WTC11 (cell line): ENCODE data around the gene FSTL4. TPM values are rescaled to one million over a fixed set of nuclear protein-coding genes. Genes with fewer than 3 reads are reported as not detected.

Experiments
- ATAC-seq: fragments of 200-7000 bp; cut with Tn5 transposase; 2 replicates; pipeline ENCODE4 v1.10.0; 2021; ENCODE audit warnings: mild to moderate bottlenecking, moderate library complexity
- CTCF ChIA-PET: fragments of 300-600 bp; sonication (Branson Sonifier 250); formaldehyde crosslinking; loops from one replicate; lab custom pipeline; 2021; ENCODE audit warnings: antibody characterized with exemption; lab: Charles Lee
- POLR2A ChIA-PET: fragments of 350-600 bp; sonication (Branson Sonifier 250); formaldehyde crosslinking; loops from one replicate; lab custom pipeline; 2021; ENCODE audit warnings: antibody characterized with exemption; lab: Charles Lee
- DNase-seq: peaks from one replicate; pipeline ENCODE4 v3.0.0; 2021; ENCODE audit warnings: low spot score
- H3K27ac Mint-ChIP-seq: 2 replicates; pipeline ENCODE4 v1.8.0; 2021; ENCODE audit warnings: mixed read lengths
- H3K27me3 Mint-ChIP-seq: 2 replicates; pipeline ENCODE4 v1.8.0; 2021; ENCODE audit warnings: low read depth, mild to moderate bottlenecking, moderate library complexity, mixed read lengths
- H3K36me3 Mint-ChIP-seq: 2 replicates; pipeline ENCODE4 v1.8.0; 2021; ENCODE audit warnings: mixed read lengths
- H3K4me1 Mint-ChIP-seq: 2 replicates; pipeline ENCODE4 v1.8.0; 2022; ENCODE audit warnings: mixed read lengths
- H3K4me3 Mint-ChIP-seq: 2 replicates; pipeline ENCODE4 v1.8.0; 2021; ENCODE audit warnings: mild to moderate bottlenecking, moderate library complexity, mixed read lengths
- H3K9me3 Mint-ChIP-seq: 2 replicates; pipeline ENCODE4 v1.8.0; 2021; ENCODE audit warnings: mixed read lengths
- CBFB ChIP-seq: sonication (generic); formaldehyde crosslinking; IDR thresholded peaks from 2 replicates; pipeline ENCODE4 v1.8.1; 2022; ENCODE audit warnings: mild to moderate bottlenecking, low read depth, missing genetic modification reagents
- ELF4 ChIP-seq: sonication (generic); formaldehyde crosslinking; IDR thresholded peaks from 2 replicates; pipeline ENCODE4 v1.8.1; 2022; ENCODE audit warnings: low read depth, mild to moderate bottlenecking, moderate library complexity, missing genetic modification reagents
- FOXK1 ChIP-seq: sonication (generic); formaldehyde crosslinking; IDR thresholded peaks from 2 replicates; pipeline ENCODE4 v1.8.0; 2022; ENCODE audit warnings: mild to moderate bottlenecking, moderate library complexity, missing genetic modification reagents
- GABPB1 ChIP-seq: sonication (generic); formaldehyde crosslinking; IDR thresholded peaks from 2 replicates; pipeline ENCODE4 v1.8.1; 2023; ENCODE audit warnings: mild to moderate bottlenecking, missing genetic modification reagents
- NFATC4 ChIP-seq: fragments of 250-450 bp; sonication (Bioruptor Pico); IDR thresholded peaks from 2 replicates; pipeline ENCODE4 v1.9.0; 2021; ENCODE audit warnings: mild to moderate bottlenecking
- PRRX2 ChIP-seq: fragments of 250-450 bp; sonication (Bioruptor Pico); IDR thresholded peaks from 2 replicates; pipeline ENCODE4 v1.8.0; 2021; ENCODE audit warnings: mild to moderate bottlenecking
- RELA ChIP-seq: sonication (generic); formaldehyde crosslinking; IDR thresholded peaks from 2 replicates; pipeline ENCODE4 v1.8.1; 2022; ENCODE audit warnings: missing genetic modification reagents, mild to moderate bottlenecking, borderline replicate concordance
- SOX15 ChIP-seq: fragments of 250-450 bp; sonication (Bioruptor Pico); IDR thresholded peaks from 2 replicates; pipeline ENCODE4 v1.9.0; 2021; ENCODE audit warnings: mild to moderate bottlenecking
- TEAD1 ChIP-seq: sonication (generic); formaldehyde crosslinking; IDR thresholded peaks from 2 replicates; pipeline ENCODE4 v1.8.0; 2022; ENCODE audit warnings: mild to moderate bottlenecking, missing genetic modification reagents
- TEAD4 ChIP-seq: sonication (generic); formaldehyde crosslinking; IDR thresholded peaks from 2 replicates; pipeline ENCODE4 v1.8.0; 2022; ENCODE audit warnings: mild to moderate bottlenecking, missing genetic modification reagents
- ZNF138 ChIP-seq: sonication (generic); formaldehyde crosslinking; conservative IDR thresholded peaks from 2 replicates; pipeline ENCODE4 v1.8.1; 2022; ENCODE audit warnings: mild to moderate bottlenecking, moderate library complexity, missing genetic modification reagents
- ZNF263 ChIP-seq: sonication (generic); formaldehyde crosslinking; IDR thresholded peaks from 2 replicates; pipeline ENCODE4 v1.8.1; 2022; ENCODE audit warnings: low read depth, mild to moderate bottlenecking, moderate library complexity, missing genetic modification reagents
- total RNA-seq: library from RNA; stranded (reverse); gene quantifications from 3 replicates; pipeline ENCODE4 v1.2.3, GENCODE V29; 2021
- TF ChIP-seq, protein P1 (sequence below): sonication (generic); formaldehyde crosslinking; IDR thresholded peaks from 2 replicates; pipeline ENCODE4 v1.8.1; 2023; ENCODE audit warnings: mild to moderate bottlenecking, missing genetic modification reagents, borderline replicate concordance
- TF ChIP-seq, protein P2 (sequence below): sonication (generic); formaldehyde crosslinking; conservative IDR thresholded peaks from 2 replicates; pipeline ENCODE4 v1.8.1; 2022; ENCODE audit warnings: mild to moderate bottlenecking, missing genetic modification reagents
- TF ChIP-seq, protein P3 (sequence below): fragments of 250-450 bp; sonication (Bioruptor Pico); IDR thresholded peaks from 2 replicates; pipeline ENCODE4 v1.9.0; 2021; ENCODE audit warnings: moderate library complexity, mild to moderate bottlenecking, inconsistent platforms, borderline replicate concordance
- TF ChIP-seq, protein P4 (sequence below): sonication (generic); formaldehyde crosslinking; IDR thresholded peaks from 2 replicates; pipeline ENCODE4 v1.8.0; 2023; ENCODE audit warnings: mild to moderate bottlenecking, missing genetic modification reagents
- TF ChIP-seq, protein P5 (sequence below): sonication (generic); formaldehyde crosslinking; IDR thresholded peaks from 2 replicates; pipeline ENCODE4 v1.8.0; 2023; ENCODE audit warnings: missing genetic modification reagents
- TF ChIP-seq, protein P6 (sequence below): fragments of 250-450 bp; sonication (Bioruptor Pico); IDR thresholded peaks from 2 replicates; pipeline ENCODE4 v1.9.0; 2021; ENCODE audit warnings: mild to moderate bottlenecking
- TF ChIP-seq, protein P7 (sequence below): sonication (generic); formaldehyde crosslinking; IDR thresholded peaks from 2 replicates; pipeline ENCODE4 v1.8.1; 2022; ENCODE audit warnings: low read depth, mild to moderate bottlenecking, moderate library complexity, missing genetic modification reagents, borderline replicate concordance

FSTL4 gene
- total RNA-seq, 1 experiment from 2014 or later, result 6.1 TPM

DNA sequence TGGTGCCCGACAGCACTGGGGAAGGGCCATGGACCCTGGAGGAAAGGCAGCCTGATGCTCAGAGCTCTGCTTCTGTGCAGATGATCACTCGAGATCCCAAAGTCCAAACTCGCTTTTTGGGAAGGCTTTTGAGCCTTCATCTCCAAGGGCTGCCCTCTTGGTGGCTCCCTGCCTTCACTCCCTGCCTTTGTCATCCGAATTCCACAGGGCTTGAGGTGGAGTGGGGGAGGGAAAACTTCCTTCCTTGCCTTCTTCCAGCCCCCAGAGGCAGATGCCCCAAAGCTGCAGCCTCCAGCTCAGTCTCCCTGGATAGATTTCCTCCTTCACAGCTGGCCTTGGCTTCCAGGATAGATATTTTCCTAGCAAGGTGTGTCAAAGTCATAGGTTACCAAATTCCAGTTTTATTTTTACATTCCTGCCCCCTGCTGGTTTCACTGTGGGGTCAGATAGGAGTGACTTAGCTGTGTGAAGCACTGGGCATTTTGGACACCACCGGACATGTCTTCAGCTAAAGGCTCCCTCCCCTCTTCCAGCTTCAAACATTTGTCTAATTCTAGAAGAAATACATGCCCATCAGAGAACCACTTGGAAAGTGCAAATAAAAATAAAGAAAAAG lies 292.3 kb downstream of the FSTL4 start (continued):
- TF ChIP-seq, protein P1, sequence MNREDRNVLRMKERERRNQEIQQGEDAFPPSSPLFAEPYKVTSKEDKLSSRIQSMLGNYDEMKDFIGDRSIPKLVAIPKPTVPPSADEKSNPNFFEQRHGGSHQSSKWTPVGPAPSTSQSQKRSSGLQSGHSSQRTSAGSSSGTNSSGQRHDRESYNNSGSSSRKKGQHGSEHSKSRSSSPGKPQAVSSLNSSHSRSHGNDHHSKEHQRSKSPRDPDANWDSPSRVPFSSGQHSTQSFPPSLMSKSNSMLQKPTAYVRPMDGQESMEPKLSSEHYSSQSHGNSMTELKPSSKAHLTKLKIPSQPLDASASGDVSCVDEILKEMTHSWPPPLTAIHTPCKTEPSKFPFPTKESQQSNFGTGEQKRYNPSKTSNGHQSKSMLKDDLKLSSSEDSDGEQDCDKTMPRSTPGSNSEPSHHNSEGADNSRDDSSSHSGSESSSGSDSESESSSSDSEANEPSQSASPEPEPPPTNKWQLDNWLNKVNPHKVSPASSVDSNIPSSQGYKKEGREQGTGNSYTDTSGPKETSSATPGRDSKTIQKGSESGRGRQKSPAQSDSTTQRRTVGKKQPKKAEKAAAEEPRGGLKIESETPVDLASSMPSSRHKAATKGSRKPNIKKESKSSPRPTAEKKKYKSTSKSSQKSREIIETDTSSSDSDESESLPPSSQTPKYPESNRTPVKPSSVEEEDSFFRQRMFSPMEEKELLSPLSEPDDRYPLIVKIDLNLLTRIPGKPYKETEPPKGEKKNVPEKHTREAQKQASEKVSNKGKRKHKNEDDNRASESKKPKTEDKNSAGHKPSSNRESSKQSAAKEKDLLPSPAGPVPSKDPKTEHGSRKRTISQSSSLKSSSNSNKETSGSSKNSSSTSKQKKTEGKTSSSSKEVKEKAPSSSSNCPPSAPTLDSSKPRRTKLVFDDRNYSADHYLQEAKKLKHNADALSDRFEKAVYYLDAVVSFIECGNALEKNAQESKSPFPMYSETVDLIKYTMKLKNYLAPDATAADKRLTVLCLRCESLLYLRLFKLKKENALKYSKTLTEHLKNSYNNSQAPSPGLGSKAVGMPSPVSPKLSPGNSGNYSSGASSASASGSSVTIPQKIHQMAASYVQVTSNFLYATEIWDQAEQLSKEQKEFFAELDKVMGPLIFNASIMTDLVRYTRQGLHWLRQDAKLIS (CRISPR knock-in tag), result no peak
- TF ChIP-seq, all 79 proteins: peak for 0

DNA sequence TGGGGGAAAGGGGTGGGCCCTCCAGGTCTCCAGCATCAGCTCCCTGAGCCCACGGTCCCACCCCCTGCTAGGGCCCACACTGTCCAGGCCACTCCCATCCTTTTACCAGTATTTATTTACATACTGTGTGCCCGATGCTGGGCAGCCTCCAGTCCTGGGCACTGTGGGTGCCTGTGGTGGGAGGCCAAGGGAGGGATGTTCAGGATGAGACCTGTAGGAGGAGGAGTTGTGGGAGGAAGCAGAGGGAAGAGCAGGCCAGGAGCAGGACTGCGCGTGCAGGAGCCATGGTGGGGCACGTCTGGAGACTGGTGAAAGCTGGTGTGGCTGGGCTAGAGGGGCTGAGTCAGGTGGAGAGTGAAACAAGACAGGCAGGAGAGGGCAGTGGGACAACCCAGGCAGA lies 293.1 kb downstream of the FSTL4 start:
- Mint-ChIP-seq H3K9me3 (no peaks in the 10 kb centered on the region), H3K27ac (no peak overlapping the region), H3K4me3 (no peak overlapping the region), H3K27me3 (peaks cover 18% of the 10 kb centered on the region), H3K4me1 (peaks cover 40% of the 10 kb centered on the region), H3K36me3 (no peaks in the 10 kb centered on the region)
- no peak for TF ChIP-seq GABPB1 (CRISPR knock-in tag)
- TF ChIP-seq NFATC4 (CRISPR knock-in tag), result no peak
- TF ChIP-seq TEAD1, result no peak
- DNase-seq (no peak), ATAC-seq (no peak)
- ChIA-PET CTCF (interaction anchor here (0.9 to 1.8 kb wide), 5 partner anchors 71 to 625 kb away, joined by 3 to 7 read pairs (median 4); no protein-coding TSS in a partner anchor), POLR2A (no interaction called here)

DNA sequence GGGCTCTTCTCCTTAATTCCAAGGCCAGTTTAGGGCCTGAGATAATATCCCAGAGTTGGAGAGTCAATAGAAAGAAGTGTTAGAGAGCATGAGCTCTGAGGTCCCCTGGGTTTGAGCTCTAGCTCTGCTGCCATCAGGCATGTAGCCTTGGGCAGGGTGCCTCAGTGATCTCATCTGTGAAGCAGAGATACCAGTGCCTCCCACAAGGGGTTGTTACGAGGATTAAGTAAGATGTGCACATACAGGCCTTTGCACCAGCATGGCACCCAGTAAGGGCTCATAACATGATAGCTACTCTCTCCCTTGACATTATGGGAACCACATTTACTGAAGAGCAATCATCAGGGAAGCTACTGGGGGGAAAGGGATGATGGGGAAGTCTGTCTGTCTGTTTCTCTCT lies 294.8 kb downstream of the FSTL4 start:
- no peak overlapping the region for H3K4me3 Mint-ChIP-seq
- H3K36me3 Mint-ChIP-seq, result no peaks in the 10 kb centered on the region
- CTCF ChIA-PET, result interaction anchor here (0.6 to 3.0 kb wide), 11 partner anchors 8 to 627 kb away, joined by 3 to 20 read pairs (median 8); no protein-coding TSS in a partner anchor
- ATAC-seq (peak; percentile 11; the same call in 1 of the 2 replicates), DNase-seq (no peak)
- H3K27ac Mint-ChIP-seq, result no peak overlapping the region
- peaks cover 3% of the 10 kb centered on the region; the same call in 1 of the 2 replicates for H3K27me3 Mint-ChIP-seq
- POLR2A ChIA-PET, result no interaction called here
- no peaks in the 10 kb centered on the region for H3K9me3 Mint-ChIP-seq
- TF ChIP-seq, protein P2, sequence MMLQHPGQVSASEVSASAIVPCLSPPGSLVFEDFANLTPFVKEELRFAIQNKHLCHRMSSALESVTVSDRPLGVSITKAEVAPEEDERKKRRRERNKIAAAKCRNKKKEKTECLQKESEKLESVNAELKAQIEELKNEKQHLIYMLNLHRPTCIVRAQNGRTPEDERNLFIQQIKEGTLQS (CRISPR knock-in tag), result no peak
- TF ChIP-seq CBFB (CRISPR knock-in tag), result no peak
- TF ChIP-seq, protein P3, sequence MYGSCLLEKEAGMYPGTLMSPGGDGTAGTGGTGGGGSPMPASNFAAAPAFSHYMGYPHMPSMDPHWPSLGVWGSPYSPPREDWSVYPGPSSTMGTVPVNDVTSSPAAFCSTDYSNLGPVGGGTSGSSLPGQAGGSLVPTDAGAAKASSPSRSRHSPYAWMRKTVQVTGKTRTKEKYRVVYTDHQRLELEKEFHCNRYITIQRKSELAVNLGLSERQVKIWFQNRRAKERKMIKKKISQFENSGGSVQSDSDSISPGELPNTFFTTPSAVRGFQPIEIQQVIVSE (CRISPR knock-in tag), result no peak
- TF ChIP-seq FOXK1 (CRISPR knock-in tag), result no peak
- TF ChIP-seq ZNF138 (CRISPR knock-in tag), result no peak
- TF ChIP-seq ELF4, result no peak
- TF ChIP-seq, protein P4, sequence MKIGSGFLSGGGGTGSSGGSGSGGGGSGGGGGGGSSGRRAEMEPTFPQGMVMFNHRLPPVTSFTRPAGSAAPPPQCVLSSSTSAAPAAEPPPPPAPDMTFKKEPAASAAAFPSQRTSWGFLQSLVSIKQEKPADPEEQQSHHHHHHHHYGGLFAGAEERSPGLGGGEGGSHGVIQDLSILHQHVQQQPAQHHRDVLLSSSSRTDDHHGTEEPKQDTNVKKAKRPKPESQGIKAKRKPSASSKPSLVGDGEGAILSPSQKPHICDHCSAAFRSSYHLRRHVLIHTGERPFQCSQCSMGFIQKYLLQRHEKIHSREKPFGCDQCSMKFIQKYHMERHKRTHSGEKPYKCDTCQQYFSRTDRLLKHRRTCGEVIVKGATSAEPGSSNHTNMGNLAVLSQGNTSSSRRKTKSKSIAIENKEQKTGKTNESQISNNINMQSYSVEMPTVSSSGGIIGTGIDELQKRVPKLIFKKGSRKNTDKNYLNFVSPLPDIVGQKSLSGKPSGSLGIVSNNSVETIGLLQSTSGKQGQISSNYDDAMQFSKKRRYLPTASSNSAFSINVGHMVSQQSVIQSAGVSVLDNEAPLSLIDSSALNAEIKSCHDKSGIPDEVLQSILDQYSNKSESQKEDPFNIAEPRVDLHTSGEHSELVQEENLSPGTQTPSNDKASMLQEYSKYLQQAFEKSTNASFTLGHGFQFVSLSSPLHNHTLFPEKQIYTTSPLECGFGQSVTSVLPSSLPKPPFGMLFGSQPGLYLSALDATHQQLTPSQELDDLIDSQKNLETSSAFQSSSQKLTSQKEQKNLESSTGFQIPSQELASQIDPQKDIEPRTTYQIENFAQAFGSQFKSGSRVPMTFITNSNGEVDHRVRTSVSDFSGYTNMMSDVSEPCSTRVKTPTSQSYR, result no peak
- no peak for TF ChIP-seq SOX15 (CRISPR knock-in tag)
- TF ChIP-seq RELA (CRISPR knock-in tag), result no peak
- TF ChIP-seq, protein P5, sequence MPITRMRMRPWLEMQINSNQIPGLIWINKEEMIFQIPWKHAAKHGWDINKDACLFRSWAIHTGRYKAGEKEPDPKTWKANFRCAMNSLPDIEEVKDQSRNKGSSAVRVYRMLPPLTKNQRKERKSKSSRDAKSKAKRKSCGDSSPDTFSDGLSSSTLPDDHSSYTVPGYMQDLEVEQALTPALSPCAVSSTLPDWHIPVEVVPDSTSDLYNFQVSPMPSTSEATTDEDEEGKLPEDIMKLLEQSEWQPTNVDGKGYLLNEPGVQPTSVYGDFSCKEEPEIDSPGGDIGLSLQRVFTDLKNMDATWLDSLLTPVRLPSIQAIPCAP (CRISPR knock-in tag), result no peak
- TF ChIP-seq ZNF263 (CRISPR knock-in tag), result no peak
- TF ChIP-seq, protein P6, sequence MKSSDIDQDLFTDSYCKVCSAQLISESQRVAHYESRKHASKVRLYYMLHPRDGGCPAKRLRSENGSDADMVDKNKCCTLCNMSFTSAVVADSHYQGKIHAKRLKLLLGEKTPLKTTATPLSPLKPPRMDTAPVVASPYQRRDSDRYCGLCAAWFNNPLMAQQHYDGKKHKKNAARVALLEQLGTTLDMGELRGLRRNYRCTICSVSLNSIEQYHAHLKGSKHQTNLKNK, result no peak
- TF ChIP-seq PRRX2, result no peak
- no peak for TF ChIP-seq TEAD4 (CRISPR knock-in tag)
- TF ChIP-seq, protein P7, sequence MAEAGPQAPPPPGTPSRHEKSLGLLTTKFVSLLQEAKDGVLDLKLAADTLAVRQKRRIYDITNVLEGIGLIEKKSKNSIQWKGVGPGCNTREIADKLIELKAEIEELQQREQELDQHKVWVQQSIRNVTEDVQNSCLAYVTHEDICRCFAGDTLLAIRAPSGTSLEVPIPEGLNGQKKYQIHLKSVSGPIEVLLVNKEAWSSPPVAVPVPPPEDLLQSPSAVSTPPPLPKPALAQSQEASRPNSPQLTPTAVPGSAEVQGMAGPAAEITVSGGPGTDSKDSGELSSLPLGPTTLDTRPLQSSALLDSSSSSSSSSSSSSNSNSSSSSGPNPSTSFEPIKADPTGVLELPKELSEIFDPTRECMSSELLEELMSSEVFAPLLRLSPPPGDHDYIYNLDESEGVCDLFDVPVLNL (CRISPR knock-in tag), result no peak
- H3K4me1 Mint-ChIP-seq, result peaks cover 37% of the 10 kb centered on the region
